Lung (tissue), 12 donors: Measurements from ENCODE around the gene ATP6AP1. TPM values are rescaled to one million over a fixed set of nuclear protein-coding genes. Genes with fewer than 3 reads are reported as not detected.

Experiments used
- ATAC-seq: fragments of 200-7000 bp; cut with Tn5 transposase; one replicate; pipeline ENCODE4 v1.9.1; 2020; ENCODE audit warnings: moderate number of reproducible peaks; ENCODE audit not compliant: insufficient read depth, low FRiP score
- DNase-seq, 3 donors: peaks; one replicate each; pipeline ENCODE4 v3.0.0-alpha.2; 2013 to 2017
- H3K27ac ChIP-seq, 2 donors: one replicate each; pipeline ENCODE4 v1.5.1; 2013; ENCODE audit warnings: mild to moderate bottlenecking in 2 of 2, moderate library complexity in 2 of 2, control low read depth in 1 of 2, inconsistent platforms in 1 of 2, low read depth in 1 of 2, low read length in 1 of 2
- H3K27me3 ChIP-seq, 3 donors: one replicate each; pipeline ENCODE4 v1.5.1; 2013; ENCODE audit warnings: low read length in 2 of 3; ENCODE audit not compliant: control insufficient read depth in 3 of 3, insufficient read depth in 3 of 3
- H3K36me3 ChIP-seq, 4 donors: one replicate each; pipeline ENCODE4 v1.5.1; 2013; ENCODE audit warnings: low read length in 4 of 4, mild to moderate bottlenecking in 1 of 4, moderate library complexity in 1 of 4; ENCODE audit not compliant: control insufficient read depth in 4 of 4, insufficient read depth in 4 of 4
- H3K4me1 ChIP-seq, 5 donors: one replicate each; pipeline ENCODE4 v1.5.1; 2013; ENCODE audit warnings: low read length in 5 of 5, mild to moderate bottlenecking in 2 of 5, moderate library complexity in 1 of 5; ENCODE audit not compliant: control insufficient read depth in 5 of 5, insufficient read depth in 5 of 5
- H3K4me3 ChIP-seq: one replicate; pipeline ENCODE4 v1.5.1; 2013; ENCODE audit warnings: mild to moderate bottlenecking, control low read depth, moderate library complexity
- H3K9ac ChIP-seq, 2 donors: one replicate each; pipeline ENCODE4 v1.5.1; 2013; ENCODE audit warnings: low read length in 2 of 2, control low read depth in 1 of 2; ENCODE audit not compliant: insufficient read depth in 1 of 2
- H3K9me3 ChIP-seq, 4 donors: one replicate each; pipeline ENCODE4 v1.5.1; 2013; ENCODE audit warnings: low read length in 3 of 4, mild to moderate bottlenecking in 1 of 4, moderate library complexity in 1 of 4; ENCODE audit not compliant: control insufficient read depth in 4 of 4, insufficient read depth in 3 of 4
- WGBS, 2 donors: extraction: QIAGEN DNeasy Blood & Tissue Kit; methylation state at CpG; one replicate each; pipeline ENCODE4 v1.1.7; 2013; 5-methylcytosine and 5-hydroxymethylcytosine counted together
- polyA plus RNA-seq, 2 donors: library from polyadenylated mRNA; stranded (reverse); fragments of 200-250 nt; gene quantifications; one replicate each; pipeline ENCODE4 v1.2.1, GENCODE V29; 2013
- total RNA-seq, 2 donors: library from RNA; depleted of rRNA in 1 of 2; stranded (reverse); fragments of >200 nt in 1 of 2; gene quantifications; one replicate each; pipeline ENCODE4 v1.2.1, GENCODE V29; 2014 to 2021
- TF ChIP-seq, protein P1 (sequence below): IDR thresholded peaks from 2 replicates; pipeline ENCODE4 v1.5.1; 2012; ENCODE audit warnings: mild to moderate bottlenecking; ENCODE audit errors: control extremely low read depth, extremely low read depth
- donor health status: control.
- donor health status: control.
- donor health status: Bipolar disorder and iron deficiency.
- donor health status: healthy.
- donor health status: DM: yes; HTN: yes; CAD: no.

The ATP6AP1 gene
- total and polyA plus RNA-seq, 4 donors: 73.7 to 220 (median 113) TPM

GRCh38 chrX:154401045-154401799, 27.3 kb upstream of the ATP6AP1 start:
- Histone ChIP-seq H3K27me3 (no peaks in the 10 kb centered on the region), H3K9ac (no peak overlapping the region), H3K4me3 (no peak overlapping the region), H3K4me1 (peaks cover 0 to 16% (median 0%) of the 10 kb centered on the region in 5 donors), H3K9me3 (peaks cover 0 to 5% (median 2%) of the 10 kb centered on the region in 4 donors), H3K36me3 (peaks cover 4 to 18% (median 13%) of the 10 kb centered on the region in 4 donors), H3K27ac (no peak overlapping the region)
- TF ChIP-seq, protein P1, sequence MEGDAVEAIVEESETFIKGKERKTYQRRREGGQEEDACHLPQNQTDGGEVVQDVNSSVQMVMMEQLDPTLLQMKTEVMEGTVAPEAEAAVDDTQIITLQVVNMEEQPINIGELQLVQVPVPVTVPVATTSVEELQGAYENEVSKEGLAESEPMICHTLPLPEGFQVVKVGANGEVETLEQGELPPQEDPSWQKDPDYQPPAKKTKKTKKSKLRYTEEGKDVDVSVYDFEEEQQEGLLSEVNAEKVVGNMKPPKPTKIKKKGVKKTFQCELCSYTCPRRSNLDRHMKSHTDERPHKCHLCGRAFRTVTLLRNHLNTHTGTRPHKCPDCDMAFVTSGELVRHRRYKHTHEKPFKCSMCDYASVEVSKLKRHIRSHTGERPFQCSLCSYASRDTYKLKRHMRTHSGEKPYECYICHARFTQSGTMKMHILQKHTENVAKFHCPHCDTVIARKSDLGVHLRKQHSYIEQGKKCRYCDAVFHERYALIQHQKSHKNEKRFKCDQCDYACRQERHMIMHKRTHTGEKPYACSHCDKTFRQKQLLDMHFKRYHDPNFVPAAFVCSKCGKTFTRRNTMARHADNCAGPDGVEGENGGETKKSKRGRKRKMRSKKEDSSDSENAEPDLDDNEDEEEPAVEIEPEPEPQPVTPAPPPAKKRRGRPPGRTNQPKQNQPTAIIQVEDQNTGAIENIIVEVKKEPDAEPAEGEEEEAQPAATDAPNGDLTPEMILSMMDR: no peak
- WGBS, 2 donors: 54 to 67% methylated on average over 6 of the region's 6 CpGs
- DNase-seq: no peak
- no peak for ATAC-seq

DNA sequence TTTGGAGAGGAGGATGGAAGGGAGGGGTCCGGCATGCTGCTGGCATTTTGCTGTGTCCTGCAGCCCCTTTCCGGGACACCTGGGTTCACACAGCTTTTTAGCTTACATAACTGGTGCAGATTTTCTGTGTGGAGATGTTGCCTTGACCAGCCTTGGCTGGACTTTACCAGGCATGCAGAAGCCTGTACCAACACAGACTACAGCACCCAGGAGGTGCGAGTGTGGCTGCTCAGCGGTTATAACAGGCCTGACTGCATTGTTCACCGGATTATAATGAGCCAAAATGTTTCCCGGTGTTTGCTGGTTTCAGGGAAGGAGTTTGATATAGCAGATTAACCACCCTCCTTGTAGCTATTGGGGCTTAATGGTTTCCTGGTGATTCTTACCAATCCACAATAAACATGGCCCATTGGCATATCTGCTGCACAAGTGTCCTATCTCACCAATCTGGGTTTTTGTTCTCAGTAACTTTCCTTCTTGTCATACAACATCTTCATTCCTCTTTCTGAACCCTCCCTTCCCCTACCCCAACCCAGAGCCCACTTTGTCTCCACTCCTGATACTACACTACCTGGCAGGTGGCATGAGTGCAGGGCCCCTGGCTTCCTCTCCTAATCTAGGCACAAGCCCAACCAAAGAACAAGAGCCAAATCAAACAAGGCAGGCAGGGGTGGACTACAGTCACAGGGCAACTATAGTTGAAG, 26.4 kb upstream of the ATP6AP1 start:
- Histone ChIP-seq H3K9ac (no peak overlapping the region), H3K36me3 (peaks cover 4 to 18% (median 13%) of the 10 kb centered on the region in 4 donors), H3K4me1 (peaks cover 0 to 14% (median 0%) of the 10 kb centered on the region in 5 donors), H3K27me3 (no peaks in the 10 kb centered on the region), H3K4me3 (no peak overlapping the region), H3K27ac (no peak overlapping the region), H3K9me3 (peaks cover 0 to 4% (median 2%) of the 10 kb centered on the region in 4 donors)
- 70 to 73% methylated on average over 6 of the region's 6 CpGs for WGBS, 2 donors
- DNase-seq (no peak), ATAC-seq (no peak)
- TF ChIP-seq, protein P1: no peak

DNA sequence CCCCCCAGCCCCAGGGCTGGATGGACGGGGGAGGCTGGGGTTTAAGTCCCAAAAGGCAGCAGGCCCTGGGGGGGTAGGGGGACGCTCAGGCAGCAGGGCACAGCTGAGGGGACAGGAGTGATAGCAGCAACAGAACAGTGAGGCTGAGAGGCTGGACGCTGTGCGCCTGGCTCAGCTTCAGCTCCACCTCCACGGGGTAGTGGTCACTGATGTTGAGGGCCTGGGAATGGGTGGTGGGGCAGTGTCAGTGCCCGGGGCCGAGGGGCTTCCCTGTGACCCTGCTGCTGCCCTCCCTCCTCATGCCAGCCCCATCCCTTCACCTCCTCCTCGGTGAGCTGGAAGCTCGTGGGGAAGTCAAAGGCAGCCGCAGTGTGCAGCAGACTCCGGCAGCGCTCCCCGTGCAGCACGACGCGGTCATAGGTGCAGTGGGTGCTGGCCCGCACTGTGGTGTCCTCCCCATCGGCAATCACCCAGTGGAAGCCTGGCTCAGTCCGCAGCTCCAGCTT, 25.8 kb upstream of the ATP6AP1 start:
- DNase-seq (no peak), ATAC-seq (no peak)
- no peaks in the 10 kb centered on the region for H3K27me3 ChIP-seq
- TF ChIP-seq, protein P1: no peak
- peaks cover 4 to 18% (median 13%) of the 10 kb centered on the region in 4 donors for H3K36me3 ChIP-seq
- no peak overlapping the region for H3K27ac ChIP-seq
- no peak overlapping the region for H3K9ac ChIP-seq
- peaks cover 0 to 4% (median 0%) of the 10 kb centered on the region in 4 donors for H3K9me3 ChIP-seq
- WGBS, 2 donors: 80 to 91% methylated on average over 14 to 19 of the region's 19 CpGs
- peaks cover 0 to 12% (median 0%) of the 10 kb centered on the region in 5 donors for H3K4me1 ChIP-seq
- no peak overlapping the region for H3K4me3 ChIP-seq
